ENCODE measurements around the gene ARRB1.

ARRB1 gene

DNA sequence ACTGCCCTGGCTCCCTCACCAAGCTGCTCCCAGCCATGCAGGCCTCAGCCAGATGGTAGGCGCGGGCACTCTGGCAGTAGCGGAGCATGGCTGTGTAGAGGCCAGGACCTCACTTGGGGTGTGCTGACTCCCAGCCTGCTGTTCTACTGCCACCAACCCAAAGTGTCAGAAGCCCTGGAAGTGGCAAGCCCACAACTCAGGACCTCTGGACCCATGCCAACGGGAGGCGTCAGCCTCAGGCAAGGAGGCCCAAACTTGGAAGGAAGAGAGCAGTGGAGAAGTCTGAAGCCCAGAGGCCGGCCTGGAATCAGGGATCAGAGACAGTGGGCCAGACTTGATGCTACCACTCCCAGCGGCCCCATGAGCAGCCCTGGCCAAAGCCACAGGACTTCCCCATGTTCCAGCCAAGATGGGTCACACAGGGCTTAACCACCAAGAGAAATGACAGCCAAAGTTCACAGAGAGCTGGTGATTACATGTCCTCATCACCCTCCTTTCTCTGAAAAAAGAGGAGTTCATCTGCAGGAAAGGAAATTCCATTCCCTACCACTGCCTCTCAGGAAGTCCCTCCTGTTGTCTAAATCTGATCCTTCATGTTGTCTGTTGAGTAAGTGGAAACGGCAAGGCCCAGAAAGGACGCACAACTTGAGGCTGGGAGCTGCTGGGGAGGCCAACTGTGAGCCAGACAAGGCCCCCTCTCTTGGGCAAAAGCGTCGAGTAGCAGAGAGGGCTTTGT is 4.4 kb downstream of the ARRB1 start:
- Histone ChIP-seq H3K36me3 (ENCODE audit: control insufficient read depth, insufficient read depth, low read length) (no peaks in the 10 kb centered on the region), H3K9me3 (ENCODE audit: control insufficient read depth, low read length) (no peaks in the 10 kb centered on the region), H3K4me3 (ENCODE audit: low read length) (no peak overlapping the region), H3K9ac (ENCODE audit: low read length) (no peak overlapping the region), H3K27me3 (ENCODE audit: control insufficient read depth, insufficient read depth, low read length) (no peaks in the 10 kb centered on the region), H3K4me1 (ENCODE audit: control insufficient read depth, insufficient read depth, low read length) (peaks cover 83% of the 10 kb centered on the region)

DNA sequence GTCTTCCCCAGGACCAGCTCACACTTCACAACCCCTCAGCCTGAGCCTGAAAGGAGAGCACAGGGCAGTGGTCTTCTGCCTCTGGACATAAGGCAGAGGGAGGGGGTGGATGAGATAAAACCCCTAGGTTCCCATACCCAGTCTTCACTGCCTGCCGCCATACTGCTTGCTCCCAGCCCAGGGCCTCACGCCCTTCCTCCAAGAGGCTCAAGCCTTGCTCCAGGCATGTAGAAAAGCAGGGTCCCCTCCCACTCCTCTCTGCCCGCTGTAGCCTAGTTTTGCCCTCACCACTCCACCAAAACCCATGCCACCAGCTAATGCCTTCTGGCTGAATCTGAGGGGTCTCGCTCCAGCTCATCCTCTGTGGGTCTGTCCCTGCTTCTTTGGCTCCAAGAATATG is 5.2 kb downstream of the ARRB1 start:
- Histone ChIP-seq H3K9me3 (ENCODE audit: control insufficient read depth, low read length) (no peaks in the 10 kb centered on the region), H3K4me1 (ENCODE audit: control insufficient read depth, insufficient read depth, low read length) (peaks cover 90% of the 10 kb centered on the region), H3K27me3 (ENCODE audit: control insufficient read depth, insufficient read depth, low read length) (no peaks in the 10 kb centered on the region), H3K4me3 (ENCODE audit: low read length) (no peak overlapping the region), H3K36me3 (ENCODE audit: control insufficient read depth, insufficient read depth, low read length) (no peaks in the 10 kb centered on the region), H3K9ac (ENCODE audit: low read length) (no peak overlapping the region)

DNA sequence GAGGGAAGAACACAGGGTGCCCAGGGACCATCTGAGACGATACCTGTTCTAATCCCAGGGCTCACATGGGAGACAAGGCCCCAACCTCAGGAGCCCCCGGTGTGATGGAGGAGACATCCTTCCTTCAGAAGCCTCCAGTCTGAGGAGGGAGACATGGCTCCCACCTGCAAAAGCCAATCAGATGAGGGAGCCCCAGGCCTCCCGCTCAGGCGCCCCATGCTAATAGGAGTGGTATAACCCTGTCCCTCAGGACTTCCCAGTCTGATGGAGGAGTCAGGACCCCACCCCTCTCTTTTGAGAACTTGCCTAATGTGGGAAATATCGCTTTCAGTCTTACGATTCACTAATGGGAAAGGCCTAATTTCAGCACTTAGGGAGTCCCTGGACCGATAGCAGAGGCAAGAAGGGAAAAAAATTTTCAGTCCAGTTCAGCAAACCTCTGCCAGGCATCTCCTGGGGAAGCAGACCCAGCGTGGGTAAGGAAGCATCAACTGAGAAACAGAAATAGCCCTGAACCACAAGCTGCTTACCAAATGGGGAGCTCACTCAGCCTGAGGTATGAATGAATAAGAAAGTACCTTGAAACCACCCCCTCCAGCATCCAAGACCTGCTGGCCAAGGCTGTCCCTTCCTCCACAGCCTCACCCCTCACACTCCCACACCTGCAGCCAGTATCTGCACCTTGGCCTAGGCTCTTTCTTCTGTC is 5.9 kb downstream of the ARRB1 start:
- Histone ChIP-seq H3K9me3 (ENCODE audit: control insufficient read depth, low read length) (no peaks in the 10 kb centered on the region), H3K27me3 (ENCODE audit: control insufficient read depth, insufficient read depth, low read length) (no peaks in the 10 kb centered on the region), H3K4me1 (ENCODE audit: control insufficient read depth, insufficient read depth, low read length) (peaks cover 97% of the 10 kb centered on the region), H3K36me3 (ENCODE audit: control insufficient read depth, insufficient read depth, low read length) (no peaks in the 10 kb centered on the region), H3K4me3 (ENCODE audit: low read length) (no peak overlapping the region), H3K9ac (ENCODE audit: low read length) (no peak overlapping the region)

DNA sequence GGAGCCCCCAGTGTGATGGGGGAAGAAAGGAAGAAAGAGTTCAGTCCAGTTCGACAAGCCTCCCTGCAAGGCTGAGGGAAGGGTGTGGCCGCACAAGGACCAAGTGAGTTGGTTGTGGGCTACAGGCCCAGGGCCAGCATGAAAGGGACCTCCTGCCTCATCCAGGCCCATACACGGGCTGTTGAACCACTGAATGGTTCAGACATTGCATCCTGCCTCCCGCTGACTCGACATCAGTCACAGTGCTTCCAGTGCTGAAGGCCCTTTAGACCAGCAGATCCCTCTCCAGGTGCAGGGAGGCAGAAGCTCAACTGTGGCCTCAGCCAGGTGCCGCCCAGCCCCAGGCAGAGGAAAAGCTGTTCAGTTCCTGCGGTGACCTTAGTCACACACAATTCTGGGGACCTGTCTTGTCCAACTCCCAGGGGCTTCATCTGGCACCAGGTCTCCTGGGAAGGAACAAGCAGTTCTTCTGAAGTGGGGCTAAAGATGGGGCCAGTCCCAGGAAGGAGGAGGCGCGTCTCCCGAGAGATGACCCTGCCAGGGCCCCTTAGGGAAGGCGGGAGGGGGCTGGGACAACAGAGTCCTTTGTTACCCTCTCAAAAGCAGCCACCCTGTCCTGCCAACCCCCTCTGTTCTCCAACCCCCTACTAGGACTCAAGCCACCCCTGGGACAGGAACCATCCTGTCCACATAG is 6.6 kb downstream of the ARRB1 start:
- Histone ChIP-seq H3K9me3 (ENCODE audit: control insufficient read depth, low read length) (no peaks in the 10 kb centered on the region), H3K4me3 (ENCODE audit: low read length) (no peak overlapping the region), H3K36me3 (ENCODE audit: control insufficient read depth, insufficient read depth, low read length) (no peaks in the 10 kb centered on the region), H3K9ac (ENCODE audit: low read length) (no peak overlapping the region), H3K27me3 (ENCODE audit: control insufficient read depth, insufficient read depth, low read length) (no peaks in the 10 kb centered on the region), H3K4me1 (ENCODE audit: control insufficient read depth, insufficient read depth, low read length) (peaks cover 98% of the 10 kb centered on the region)

DNA sequence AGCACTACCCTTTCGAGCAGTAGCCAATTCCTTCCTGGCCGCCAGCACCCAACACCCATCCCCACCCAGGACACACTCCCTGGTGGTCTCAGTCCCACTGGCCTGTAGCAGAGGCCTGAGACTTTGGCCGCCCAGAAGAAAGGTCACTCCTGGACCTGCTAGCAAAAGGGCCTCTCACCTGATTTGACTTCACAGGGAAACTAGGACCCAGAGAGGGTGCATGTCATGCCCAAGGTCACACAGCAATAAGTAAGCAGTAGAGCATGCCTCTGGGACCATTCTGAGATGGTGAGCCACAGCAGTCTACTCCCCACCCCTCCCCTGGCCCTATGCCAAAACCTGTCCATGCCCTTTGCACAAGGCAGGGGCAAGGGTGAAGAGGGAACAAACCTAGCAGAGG is 7.3 kb downstream of the ARRB1 start:
- H3K4me3 ChIP-seq (ENCODE audit: low read length) = no peak overlapping the region
- no peaks in the 10 kb centered on the region for H3K27me3 ChIP-seq (ENCODE audit: control insufficient read depth, insufficient read depth, low read length)
- H3K4me1 ChIP-seq (ENCODE audit: control insufficient read depth, insufficient read depth, low read length) = peaks cover 98% of the 10 kb centered on the region
- no peaks in the 10 kb centered on the region for H3K36me3 ChIP-seq (ENCODE audit: control insufficient read depth, insufficient read depth, low read length)
- no peak overlapping the region for H3K9ac ChIP-seq (ENCODE audit: low read length)
- no peaks in the 10 kb centered on the region for H3K9me3 ChIP-seq (ENCODE audit: control insufficient read depth, low read length)

DNA sequence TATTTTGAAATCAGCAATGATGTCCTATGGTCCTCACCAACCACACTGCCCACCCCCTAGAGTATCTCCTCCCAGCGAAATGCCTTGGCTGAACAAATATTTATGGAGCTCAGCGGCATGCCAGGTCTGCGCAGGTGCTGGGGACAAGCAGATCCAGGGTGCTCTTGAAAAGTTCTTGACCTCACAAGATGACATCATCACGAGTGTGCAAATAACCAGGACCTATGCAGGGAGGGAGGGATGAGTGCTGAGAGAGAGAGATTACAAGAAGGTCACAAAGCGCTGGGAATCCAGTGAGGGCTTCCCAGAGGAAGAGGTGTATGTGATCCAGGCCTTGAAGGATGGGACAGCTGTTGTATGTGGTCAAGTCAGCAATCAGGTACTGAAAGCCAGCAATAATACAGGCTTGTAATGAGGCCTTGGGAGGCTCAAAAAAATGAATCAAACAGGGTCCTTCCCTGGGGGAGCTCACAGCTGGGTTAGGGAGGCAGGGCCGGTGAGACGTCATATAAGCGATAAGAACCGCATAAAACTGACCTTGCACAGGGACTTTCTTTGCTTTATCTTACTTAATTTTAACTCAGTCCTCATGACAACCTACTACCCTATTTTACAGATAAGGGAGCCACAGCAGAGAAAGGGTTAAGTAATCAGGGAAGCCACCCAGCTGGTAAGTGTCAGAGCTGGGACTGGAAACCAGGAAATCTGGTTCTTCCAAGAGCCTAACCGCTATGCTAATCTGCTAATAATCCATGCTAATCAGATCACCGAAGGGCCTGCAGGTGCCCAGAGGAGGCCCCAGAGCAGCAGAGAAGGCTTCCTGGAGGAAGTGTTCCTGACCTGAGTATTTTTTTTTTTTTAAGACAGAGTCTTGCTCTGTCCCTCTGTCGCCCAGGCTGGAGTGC is 8.2 kb downstream of the ARRB1 start:
- no peaks in the 10 kb centered on the region for H3K9me3 ChIP-seq (ENCODE audit: control insufficient read depth, low read length)
- H3K27me3 ChIP-seq (ENCODE audit: control insufficient read depth, insufficient read depth, low read length) = no peaks in the 10 kb centered on the region
- H3K9ac ChIP-seq (ENCODE audit: low read length) = peak overlapping the region; percentile 45
- no peaks in the 10 kb centered on the region for H3K36me3 ChIP-seq (ENCODE audit: control insufficient read depth, insufficient read depth, low read length)
- H3K4me3 ChIP-seq (ENCODE audit: low read length) = no peak overlapping the region
- peaks cover 100% of the 10 kb centered on the region for H3K4me1 ChIP-seq (ENCODE audit: control insufficient read depth, insufficient read depth, low read length)

DNA sequence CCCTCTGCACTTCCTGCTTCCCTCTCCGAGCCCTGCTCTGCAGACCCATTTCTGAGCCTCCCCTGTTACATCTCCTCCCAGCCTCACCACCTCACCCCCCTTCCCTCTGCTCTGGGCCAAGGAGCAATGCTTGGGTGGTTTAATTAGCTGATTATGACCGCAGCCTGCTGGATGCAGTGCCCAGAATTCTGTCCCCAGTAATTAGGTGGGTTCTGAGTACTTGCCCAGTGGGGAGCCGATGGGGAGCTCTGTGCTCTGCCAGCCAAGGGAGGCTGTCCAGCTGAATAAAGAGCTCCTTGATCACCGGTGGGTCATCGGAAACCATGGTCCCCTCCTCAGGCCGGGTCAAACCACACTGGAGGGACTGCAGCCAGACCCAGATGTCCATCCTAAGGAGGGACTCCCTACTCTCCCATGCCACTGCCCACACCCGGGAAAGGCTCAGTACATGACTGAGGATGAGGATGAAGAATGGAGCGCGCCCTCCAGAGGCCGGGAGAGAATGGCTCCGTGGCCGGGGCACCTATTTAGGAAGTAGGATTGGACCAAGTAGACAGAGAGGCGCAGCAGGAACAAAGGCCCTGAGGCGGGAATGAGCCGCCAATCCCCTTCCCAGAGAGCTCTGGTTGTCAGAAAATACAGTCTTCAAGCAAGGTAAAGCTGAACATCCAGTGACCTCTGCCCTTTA is 9.1 kb downstream of the ARRB1 start:
- Histone ChIP-seq H3K9ac (ENCODE audit: low read length) (peak overlapping the region; percentile 42), H3K27me3 (ENCODE audit: control insufficient read depth, insufficient read depth, low read length) (no peaks in the 10 kb centered on the region), H3K4me3 (ENCODE audit: low read length) (no peak overlapping the region), H3K4me1 (ENCODE audit: control insufficient read depth, insufficient read depth, low read length) (peaks cover 100% of the 10 kb centered on the region), H3K9me3 (ENCODE audit: control insufficient read depth, low read length) (no peaks in the 10 kb centered on the region), H3K36me3 (ENCODE audit: control insufficient read depth, insufficient read depth, low read length) (no peaks in the 10 kb centered on the region)

DNA sequence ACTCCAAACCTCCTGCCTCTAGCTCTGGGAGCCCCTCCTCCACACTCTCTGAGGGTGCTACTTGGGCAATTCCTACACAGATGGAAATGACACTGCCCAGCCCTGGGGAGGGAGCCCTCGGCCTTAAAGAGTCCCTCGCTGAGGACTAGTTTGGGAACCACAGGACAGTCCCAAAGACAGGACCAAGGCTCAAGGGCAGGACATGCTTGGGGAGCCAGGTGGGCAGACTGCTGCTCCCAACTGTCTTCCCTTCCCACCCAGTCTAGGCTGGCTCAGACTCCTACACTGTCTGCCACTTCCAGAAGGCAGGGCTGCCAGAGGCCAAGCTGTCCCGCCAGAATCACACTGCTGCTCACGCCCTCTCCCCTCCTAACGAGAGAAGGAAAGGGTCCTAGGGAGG is 9.8 kb downstream of the ARRB1 start:
- Histone ChIP-seq H3K9me3 (ENCODE audit: control insufficient read depth, low read length) (no peaks in the 10 kb centered on the region), H3K27me3 (ENCODE audit: control insufficient read depth, insufficient read depth, low read length) (no peaks in the 10 kb centered on the region), H3K4me3 (ENCODE audit: low read length) (no peak overlapping the region), H3K36me3 (ENCODE audit: control insufficient read depth, insufficient read depth, low read length) (no peaks in the 10 kb centered on the region), H3K4me1 (ENCODE audit: control insufficient read depth, insufficient read depth, low read length) (peaks cover 98% of the 10 kb centered on the region), H3K9ac (ENCODE audit: low read length) (peak overlapping the region; percentile 42)

DNA sequence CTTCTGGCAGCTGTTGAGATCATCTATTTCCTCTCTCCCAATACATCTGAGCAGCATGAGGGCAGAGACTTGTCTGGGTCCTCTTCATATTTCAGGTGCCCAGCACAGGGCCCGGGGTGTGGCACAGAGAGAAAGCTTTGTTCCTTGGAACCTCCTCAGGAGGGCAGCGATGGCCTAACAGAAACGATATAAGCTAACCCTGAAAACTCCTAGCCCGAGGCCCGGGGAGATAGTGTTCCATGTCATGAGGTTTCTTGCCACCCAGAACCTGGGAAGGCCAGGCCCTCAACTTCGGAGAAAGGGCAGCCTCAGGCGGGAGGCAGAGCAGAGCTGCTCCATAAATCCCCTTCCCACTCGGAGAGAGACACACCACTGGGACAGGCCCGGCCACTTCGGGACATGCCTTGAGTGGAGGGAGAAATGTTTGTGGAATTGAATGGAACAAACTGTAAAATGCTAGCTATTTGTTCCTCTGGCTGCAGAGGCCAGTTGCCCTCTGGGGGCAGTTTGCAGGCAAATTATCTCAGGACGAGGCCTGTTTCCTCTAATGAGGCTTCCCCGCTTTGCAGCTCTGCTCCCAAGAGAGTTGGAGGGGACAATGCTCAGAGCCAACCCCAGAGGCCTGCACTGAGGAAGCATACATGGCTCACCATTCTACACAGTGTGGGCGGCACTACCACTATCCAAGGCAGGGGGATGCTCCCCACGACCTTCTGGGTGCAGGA is 11.6 kb downstream of the ARRB1 start:
- H3K36me3 ChIP-seq (ENCODE audit: control insufficient read depth, insufficient read depth, low read length) = no peaks in the 10 kb centered on the region
- no peaks in the 10 kb centered on the region for H3K27me3 ChIP-seq (ENCODE audit: control insufficient read depth, insufficient read depth, low read length)
- H3K4me3 ChIP-seq (ENCODE audit: low read length) = no peak overlapping the region
- H3K9me3 ChIP-seq (ENCODE audit: control insufficient read depth, low read length) = no peaks in the 10 kb centered on the region
- peak overlapping the region; percentile 54 for H3K9ac ChIP-seq (ENCODE audit: low read length)
- H3K4me1 ChIP-seq (ENCODE audit: control insufficient read depth, insufficient read depth, low read length) = peaks cover 98% of the 10 kb centered on the region

DNA sequence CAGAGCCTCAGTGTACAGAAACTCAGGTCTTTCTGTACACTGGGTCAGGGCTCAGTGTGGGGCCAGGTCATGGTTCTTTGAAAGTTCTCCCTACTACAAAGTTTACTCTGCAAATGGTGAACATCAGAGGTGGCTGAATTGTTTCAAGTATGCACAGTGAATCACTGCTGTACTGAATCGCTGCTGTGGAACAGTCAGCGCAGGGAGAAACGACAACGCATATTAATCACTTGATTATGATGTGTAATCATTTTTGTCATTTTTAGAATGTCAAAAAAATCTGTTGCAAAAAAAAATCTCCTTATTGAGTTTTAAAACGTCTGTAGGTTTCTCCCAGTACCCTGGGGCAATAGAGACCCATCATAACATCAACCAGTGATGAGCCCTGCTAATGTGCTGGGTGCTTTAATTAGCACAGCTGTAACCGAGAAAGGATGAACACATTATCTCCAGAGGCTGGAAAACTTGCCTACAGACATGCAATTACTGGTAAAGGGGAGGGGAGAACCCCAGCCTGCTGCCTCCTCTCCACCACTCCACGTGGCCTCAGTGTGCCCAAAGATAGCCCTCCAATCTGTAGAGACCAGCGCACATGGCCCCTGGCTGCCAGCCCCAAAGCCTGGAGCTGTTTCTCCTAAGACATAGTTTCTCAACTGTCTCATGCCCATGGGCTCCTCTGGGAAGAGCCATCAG is 12.8 kb downstream of the ARRB1 start:
- peak overlapping the region; percentile 54 for H3K9ac ChIP-seq (ENCODE audit: low read length)

More for the DNA sequence above, 12.8 kb downstream of the ARRB1 start:
- H3K36me3 ChIP-seq (ENCODE audit: control insufficient read depth, insufficient read depth, low read length) = no peaks in the 10 kb centered on the region
- H3K9me3 ChIP-seq (ENCODE audit: control insufficient read depth, low read length) = no peaks in the 10 kb centered on the region
- H3K27me3 ChIP-seq (ENCODE audit: control insufficient read depth, insufficient read depth, low read length) = no peaks in the 10 kb centered on the region
- H3K4me1 ChIP-seq (ENCODE audit: control insufficient read depth, insufficient read depth, low read length) = peaks cover 98% of the 10 kb centered on the region
- H3K4me3 ChIP-seq (ENCODE audit: low read length) = no peak overlapping the region
